RKO (cell line): ENCODE results near the gene TBC1D4.
"Not testable (repeated sequence)": the region's sequence is repeated elsewhere in the genome, so short reads cannot be mapped to it uniquely, and the experiment has no call there.

Experiments
- DNase-seq: peaks from one replicate; pipeline ENCODE4 v3.0.0-alpha.2; 2016; ENCODE audit warnings: low spot score

Gene TBC1D4

GRCh38 chr13:75325711-75326110 is 156.3 kb downstream of the TBC1D4 start:
- DNase-seq = no peak

DNA sequence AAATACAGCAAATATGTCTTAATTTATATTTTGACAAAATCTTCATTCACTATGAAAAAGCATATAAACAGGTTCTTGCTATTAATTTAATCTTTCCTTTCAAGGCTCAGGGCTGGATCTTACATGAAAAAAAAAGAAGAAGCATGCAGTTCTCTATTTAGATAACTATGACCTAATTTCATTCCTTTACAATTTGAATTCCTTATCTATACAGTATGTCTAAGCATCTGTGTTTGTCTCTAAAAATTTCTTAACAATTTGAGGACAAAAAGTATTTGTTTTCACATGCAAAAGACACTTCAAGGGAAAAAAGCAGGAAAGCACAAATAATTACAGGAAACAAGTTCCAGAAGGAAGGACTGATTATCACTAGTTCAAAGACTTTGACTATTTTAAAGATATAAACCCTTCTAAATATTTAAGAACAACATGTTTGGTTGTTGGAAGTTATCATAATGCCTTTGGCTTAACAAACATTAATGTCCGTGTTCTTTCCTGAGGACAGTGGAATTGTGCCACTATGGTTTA is 157.5 kb downstream of the TBC1D4 start:
- no peak for DNase-seq

- DNase-seq = no peak
These were observed 160.9 kb downstream of the TBC1D4 start for GRCh38 chr13:75321084-75321483.

DNA sequence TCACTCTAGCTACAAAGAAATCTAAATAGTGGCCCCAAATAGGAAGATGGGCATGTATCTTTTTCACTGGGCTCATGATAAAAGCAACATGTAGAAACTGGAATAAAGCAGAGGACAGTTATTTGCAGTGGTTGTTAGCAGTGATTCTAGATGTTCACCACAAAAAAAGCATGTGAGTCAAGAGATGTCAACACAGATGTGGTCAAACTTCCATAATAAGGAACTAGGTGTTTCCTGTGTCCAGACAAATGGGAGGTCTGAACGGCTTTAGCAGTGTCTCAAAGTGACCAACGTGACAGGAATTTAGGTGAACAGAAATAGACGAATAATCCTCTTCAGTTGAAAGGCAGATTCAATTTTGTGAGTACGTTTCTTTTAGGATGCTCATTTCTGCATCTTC is 162.7 kb downstream of the TBC1D4 start:
- no peak for DNase-seq

DNA sequence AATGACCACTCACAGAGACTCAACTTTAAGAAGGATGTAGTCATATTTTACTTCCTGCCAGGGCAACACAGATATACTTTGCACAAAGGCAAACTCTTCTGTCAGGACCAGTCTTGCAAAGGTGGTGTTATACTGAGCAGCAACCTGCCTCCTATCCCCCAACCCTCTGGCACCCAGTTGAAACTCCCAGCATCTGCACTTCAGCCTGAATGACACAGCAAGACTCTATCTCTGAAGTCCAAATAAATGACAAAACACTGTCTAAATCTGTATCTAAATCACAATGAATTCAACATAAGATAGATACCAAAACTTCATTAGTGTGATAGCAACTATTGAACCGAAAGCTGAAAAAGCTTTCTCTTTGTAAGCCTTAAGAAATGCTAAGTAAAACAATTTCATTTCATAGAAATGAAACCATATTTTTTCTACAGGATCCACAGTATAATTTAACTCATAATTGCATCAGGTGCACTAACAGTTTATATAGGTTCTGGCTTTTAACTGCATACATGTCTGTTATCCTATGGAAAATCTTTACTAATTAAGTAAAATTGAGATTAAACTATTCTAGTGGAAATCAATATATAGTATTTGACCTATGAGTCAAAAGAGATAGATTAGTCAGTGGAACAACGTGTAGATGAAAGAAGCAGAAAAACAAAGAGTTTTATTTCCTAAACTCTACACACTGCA is 163.7 kb downstream of the TBC1D4 start:
- no peak for DNase-seq

GRCh38 chr13:75316427-75316826 is 165.5 kb downstream of the TBC1D4 start:
- DNase-seq = no peak

GRCh38 chr13:75312884-75313520 is 169.0 kb downstream of the TBC1D4 start:
- no peak for DNase-seq

- DNase-seq = no peak
These were observed 171.9 kb downstream of the TBC1D4 start for GRCh38 chr13:75309981-75310580.

DNA sequence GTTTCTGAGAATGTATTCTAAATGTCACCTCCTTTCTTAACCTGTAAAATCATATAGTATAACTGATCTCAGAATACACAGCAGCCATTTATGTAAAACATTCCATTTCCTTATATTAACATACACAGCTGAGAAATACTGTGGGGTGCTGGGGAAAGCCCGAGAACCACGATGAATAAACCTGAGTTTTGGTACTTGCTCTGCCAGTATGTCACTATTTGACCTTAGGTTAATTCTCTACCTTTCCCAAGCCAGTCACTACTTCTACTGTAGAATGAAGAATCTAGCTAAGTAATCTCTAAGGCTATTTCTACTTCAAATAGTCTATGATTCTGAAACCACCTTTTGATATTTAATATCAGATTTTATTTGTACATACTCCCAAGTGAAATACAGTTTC is 173.7 kb downstream of the TBC1D4 start:
- DNase-seq = no peak

DNA sequence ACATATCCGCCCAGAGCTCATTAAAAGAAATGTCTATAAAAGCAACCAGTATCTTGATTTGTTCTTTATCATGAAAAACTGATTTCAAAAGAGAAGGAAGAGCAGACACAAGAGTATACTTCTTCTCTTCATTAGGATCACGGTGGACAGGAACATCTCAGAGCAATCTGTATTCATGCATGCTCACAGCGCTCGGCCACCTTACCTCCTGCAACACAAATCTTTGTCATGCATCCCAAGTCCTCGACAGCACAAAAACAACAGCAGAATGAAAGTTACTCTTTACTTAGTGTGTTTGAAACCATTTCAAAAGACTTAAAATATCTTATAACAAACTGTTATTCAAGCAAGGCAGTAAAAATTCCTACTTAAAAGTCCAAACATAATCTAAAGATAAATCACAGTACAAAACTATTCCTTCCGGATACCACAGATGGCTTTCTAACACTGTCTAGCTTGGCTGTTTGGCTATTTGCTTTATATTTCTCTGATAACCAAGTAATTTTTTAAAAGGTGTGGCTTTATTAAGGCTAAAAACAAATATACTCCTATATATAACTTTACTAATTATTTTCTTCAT is 174.5 kb downstream of the TBC1D4 start:
- no peak for DNase-seq

DNA sequence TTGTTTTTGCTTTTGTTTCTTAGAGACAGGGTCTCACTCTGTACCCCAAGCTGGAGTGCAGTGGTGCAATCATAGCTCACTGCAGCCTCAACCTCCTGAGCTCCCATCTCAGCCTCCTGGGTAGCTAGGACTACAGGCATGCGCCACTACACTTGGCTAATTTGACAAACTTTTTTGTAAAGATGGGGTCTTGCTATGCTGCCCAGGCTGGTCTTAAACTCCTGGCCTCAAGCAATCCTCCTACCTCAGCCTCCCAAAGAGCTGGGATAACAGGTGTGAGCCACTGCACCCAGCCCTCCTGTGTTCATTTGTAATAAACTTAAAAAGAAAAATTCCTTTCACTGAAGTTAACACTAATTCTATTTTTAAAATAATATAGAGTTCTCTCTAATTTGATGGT is 175.0 kb downstream of the TBC1D4 start:
- DNase-seq = not testable (repeated sequence)

GRCh38 chr13:75305059-75305458 is 176.9 kb downstream of the TBC1D4 start:
- DNase-seq = no peak

GRCh38 chr13:75303263-75303662 is 178.7 kb downstream of the TBC1D4 start:
- no peak for DNase-seq

DNA sequence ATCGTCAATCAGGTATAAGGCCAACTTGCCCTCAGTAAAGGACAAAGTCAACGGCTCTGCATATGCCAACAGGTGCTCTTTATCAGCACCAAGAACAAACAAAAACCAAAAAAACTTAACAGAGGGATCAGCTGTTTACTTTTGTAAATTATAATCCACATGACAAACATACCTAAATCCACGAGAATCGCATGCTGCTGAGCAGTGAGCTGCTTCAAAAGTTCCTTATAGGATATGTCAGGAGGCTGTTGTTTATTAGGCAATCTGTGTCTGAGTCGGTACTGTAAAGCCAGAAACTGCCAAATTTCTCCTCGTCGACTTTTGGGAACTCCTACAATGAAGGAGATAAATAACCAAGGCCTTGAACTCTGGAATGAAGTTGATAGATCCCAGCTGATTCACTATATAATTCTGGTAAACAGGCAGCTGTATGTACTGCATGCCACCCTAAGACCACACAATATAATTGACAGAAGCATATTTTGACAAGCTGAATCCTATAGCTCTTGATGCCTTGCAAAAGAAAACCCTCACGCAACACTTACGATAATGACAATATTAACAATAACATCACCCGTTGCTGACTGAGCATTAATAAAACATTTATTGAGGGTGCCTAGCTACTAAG is 179.8 kb downstream of the TBC1D4 start:
- DNase-seq = no peak

DNA sequence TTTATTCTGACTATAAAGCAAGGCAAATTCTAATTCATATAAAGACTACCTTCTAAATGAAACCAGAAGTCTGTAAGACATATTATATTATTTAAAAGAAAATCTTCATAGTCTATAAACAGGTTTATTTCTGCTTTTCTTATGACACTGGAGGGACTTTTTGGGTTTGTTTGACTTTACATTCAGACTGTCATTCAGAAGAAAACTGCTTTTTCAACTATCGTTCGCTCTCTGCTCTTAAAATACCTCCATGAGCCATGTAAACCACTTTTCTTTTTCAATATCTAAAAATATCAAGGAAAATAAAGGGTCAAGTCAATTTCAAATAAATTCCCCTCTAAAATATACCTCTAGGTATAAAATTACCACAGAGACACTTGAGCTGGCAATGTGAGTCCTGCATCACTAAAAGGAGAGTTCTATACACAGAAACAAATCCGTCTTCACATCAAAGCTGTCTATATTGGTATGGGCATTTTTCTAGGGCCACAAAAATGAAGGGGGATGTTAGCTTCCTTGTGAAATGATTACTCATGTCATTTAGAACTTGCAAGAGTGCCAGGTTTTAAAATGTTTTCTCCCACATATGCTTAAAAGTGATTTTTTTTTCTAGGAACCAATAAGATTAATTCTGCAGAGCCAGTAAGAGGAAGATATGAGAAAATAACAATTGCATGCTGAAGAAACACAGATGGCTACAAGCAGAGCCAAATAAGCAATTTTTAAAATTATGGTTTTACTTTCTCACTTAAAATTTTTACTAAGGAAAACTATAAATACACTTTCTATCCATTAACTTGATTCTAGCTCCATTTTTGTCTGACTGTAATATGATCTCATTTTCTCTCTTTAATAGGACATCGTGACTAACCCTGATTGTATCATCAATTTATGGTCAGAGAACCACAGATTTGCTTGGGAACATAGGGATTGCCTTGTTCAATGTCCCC is 181.8 kb downstream of the TBC1D4 start:
- no peak for DNase-seq

DNA sequence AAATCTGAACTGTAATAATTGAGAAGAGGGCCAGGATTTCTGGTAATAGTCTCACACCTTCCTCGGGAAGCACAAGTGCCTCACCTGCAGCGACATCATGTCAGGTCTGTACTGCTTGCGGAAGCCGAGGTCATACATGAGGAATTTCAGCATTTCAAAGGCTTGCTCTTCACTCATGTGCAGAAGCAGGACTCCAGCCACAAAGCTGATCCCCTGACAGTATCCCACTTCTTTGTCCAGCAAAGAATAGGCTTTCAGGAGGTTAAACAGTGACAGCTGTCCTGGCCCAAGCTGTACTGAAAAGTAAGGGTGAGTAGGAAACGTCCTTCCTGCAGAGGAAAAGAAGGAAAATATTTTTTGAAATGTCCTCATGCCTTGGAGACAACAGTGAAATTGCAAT is 182.7 kb downstream of the TBC1D4 start:
- DNase-seq = no peak

GRCh38 chr13:75296641-75297040 is 185.3 kb downstream of the TBC1D4 start:
- DNase-seq = no peak

DNA sequence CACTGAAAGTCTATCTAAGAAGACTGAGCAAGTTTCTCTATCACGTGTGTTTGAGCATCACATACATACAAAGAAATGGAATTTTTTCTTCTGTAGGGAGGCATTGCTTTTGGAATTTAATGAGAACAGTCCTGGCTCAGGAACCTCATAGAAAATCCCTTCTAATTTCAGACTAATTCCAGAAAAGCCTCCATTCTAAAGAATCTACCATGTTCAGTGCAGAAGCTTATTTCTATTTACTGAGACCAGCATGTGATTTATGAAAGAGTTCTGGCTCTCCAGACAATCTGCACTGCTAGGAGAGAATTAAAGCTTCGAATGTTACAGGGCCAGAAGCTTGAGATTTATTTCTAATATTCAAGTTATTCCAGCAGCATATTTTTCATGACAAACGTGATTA is 186.8 kb downstream of the TBC1D4 start:
- DNase-seq = no peak

DNA sequence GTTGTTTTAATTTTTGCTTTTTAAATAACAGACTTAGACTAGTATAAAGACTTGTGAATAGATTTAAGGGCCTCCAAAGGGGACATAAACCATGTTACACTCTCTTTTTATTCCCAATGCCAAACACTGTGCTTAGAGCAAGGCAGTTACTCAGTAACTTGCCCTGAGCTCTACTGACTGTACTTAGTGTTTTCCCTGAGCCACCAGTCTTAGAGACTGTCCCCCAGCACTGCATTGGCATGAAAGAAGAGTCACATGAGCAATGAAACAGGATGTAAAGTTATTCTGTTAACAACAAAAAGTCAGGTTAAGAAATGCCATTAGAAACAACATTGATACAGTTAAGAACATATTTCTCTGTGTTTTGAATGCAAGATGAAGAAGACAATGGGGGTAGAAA is 187.9 kb downstream of the TBC1D4 start:
- DNase-seq = no peak

DNA sequence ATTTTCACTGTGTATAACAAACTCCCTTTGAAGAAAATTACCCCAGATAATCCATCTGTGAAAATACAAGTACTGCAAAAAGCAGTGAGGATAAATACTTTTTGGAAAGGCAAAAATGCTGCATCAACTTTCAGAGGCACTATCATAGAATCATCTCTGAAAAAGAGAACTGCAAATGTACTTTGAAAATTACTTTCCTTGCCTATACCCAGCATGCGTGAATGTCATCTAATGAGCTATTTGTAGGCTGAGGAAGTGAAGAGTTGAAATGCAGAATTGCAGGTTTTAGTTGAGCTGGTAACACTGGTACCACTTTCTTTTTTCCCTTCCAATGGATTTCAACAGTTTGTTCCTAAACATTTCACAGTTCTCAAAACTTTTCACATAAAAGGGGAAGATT is 196.7 kb downstream of the TBC1D4 start:
- DNase-seq = no peak

DNA sequence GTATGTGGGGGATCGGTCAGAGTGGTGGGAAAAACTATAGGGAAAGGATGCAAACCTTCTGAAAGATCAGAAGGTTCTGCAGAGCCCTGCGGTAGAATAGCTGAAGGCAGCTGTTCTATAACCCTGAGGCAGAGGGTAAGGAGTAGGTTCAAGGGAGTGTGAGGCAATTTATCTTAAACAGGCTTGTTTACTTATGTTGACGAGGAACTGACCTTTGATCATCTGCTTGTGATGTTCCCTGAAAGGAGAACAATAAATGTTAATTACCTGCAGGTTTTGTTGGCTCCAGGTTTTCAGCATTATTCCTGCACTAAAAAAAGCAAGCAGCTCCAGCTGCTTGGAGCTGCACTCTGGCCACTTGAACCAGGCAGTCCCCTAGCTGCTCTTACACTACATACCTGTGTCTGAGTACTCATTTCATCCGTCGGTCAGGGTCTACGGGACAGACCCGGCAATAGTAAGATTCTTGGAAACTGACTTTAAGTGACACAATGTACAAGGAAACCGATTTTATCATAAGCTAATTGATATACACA is 202.1 kb downstream of the TBC1D4 start:
- DNase-seq = no peak
